HepG2 (cell line): Measurements from ENCODE around the gene PLB1. TPM values are rescaled to one million over a fixed set of nuclear protein-coding genes. Genes with fewer than 3 reads are reported as not detected.

Experiments
- ATAC-seq: fragments of 200-7000 bp; cut with Tn5 transposase; 3 replicates; pipeline ENCODE4 v1.9.1; 2020; ENCODE audit warnings: mild to moderate bottlenecking, moderate library complexity
- BruUV-seq: library from RNA; stranded (reverse); fragments of 400-500 nt; replicated peaks from 2 replicates; lab custom pipeline; 2021; lab: Mats Ljungman, UMichigan
- CTCF ChIA-PET: fragments of 300-600 bp; formaldehyde crosslinking; extraction: SDS; loops from one replicate; lab custom pipeline; 2021; ENCODE audit warnings: low total read pairs, inconsistent platforms, low intra/inter-chr PET ratio; lab: Yijun Ruan, JAX
- POLR2A ChIA-PET: fragments of 350-600 bp; sonication (Branson Sonifier 250); formaldehyde crosslinking; loops from one replicate; lab custom pipeline; 2020; ENCODE audit warnings: antibody characterized with exemption, inconsistent platforms; lab: Yijun Ruan, JAX
- DNase-seq: peaks from one replicate; pipeline ENCODE4 v3.0.0-alpha.2; 2015; ENCODE audit warnings: low spot score
- FAIRE-seq: peaks from 3 replicates; lab custom pipeline; 2011; peaks lifted over from hg19 to GRCh38; lab: Jason Lieb, UNC
- H2AFZ ChIP-seq: one replicate; pipeline ENCODE4 v1.6.1; 2011; ENCODE audit warnings: low read length, inconsistent platforms
- H3K27ac ChIP-seq: fragments of 300-600 bp; 3 replicates; pipeline ENCODE4 v1.8.0; 2011; ENCODE audit warnings: mixed run types, mild to moderate bottlenecking, mixed read lengths, low read length, inconsistent platforms; ENCODE audit not compliant: insufficient read depth; ENCODE audit errors: extremely low read length
- H3K27me3 ChIP-seq, 2 experiments: fragments of 200-600 bp in 1 of 2; 2 replicates in 1 of 2; 3 replicates in 1 of 2; pipeline versions ENCODE4 v1.6.0 to v1.8.0; 2011; ENCODE audit warnings: low read length in 2 of 2, mild to moderate bottlenecking in 2 of 2, moderate library complexity in 2 of 2, inconsistent platforms in 1 of 2; ENCODE audit not compliant: insufficient read depth in 2 of 2, control insufficient read depth in 1 of 2
- H3K36me3 ChIP-seq, 2 experiments: fragments of 200-600 bp in 1 of 2; replicated peaks in 1 of 2; 2 replicates in 1 of 2; 3 replicates in 1 of 2; pipeline versions ENCODE4 v1.5.1 to v1.8.0; 2011; ENCODE audit warnings: low read length in 2 of 2, inconsistent platforms in 1 of 2; ENCODE audit not compliant: insufficient read depth in 2 of 2, control insufficient read depth in 1 of 2
- H3K4me1 ChIP-seq: 2 replicates; pipeline ENCODE4 v1.5.1; 2012; ENCODE audit warnings: low read length, inconsistent platforms; ENCODE audit not compliant: insufficient read depth
- H3K4me2 ChIP-seq: 2 replicates; pipeline ENCODE4 v1.6.0; 2011; ENCODE audit warnings: low read depth, low read length, inconsistent platforms
- H3K4me3 ChIP-seq, 3 experiments: fragments of 200-600 bp in 1 of 3; sonication (generic), shearing (Covaris generic) in 1 of 3; replicated peaks in 1 of 3; 2 replicates each; pipeline ENCODE4 v1.5.1; 2011 to 2016; ENCODE audit warnings: low read length in 3 of 3, inconsistent platforms in 2 of 3, low read depth in 2 of 3, mild to moderate bottlenecking in 2 of 3, control low read depth in 1 of 3, mixed read lengths in 1 of 3; ENCODE audit not compliant: insufficient read depth in 1 of 3
- H3K79me2 ChIP-seq: one replicate; pipeline ENCODE4 v1.6.1; 2011; ENCODE audit warnings: low read length, inconsistent platforms; ENCODE audit not compliant: insufficient read depth
- H3K9ac ChIP-seq: 2 replicates; pipeline ENCODE4 v1.6.0; 2011; ENCODE audit warnings: mild to moderate bottlenecking, low read depth, low read length, inconsistent platforms; ENCODE audit not compliant: insufficient read depth
- H3K9me3 ChIP-seq: 2 replicates; pipeline ENCODE4 v1.5.1; 2012; ENCODE audit warnings: mild to moderate bottlenecking, low read length
- H4K20me1 ChIP-seq: 2 replicates; pipeline ENCODE4 v1.6.0; 2011; ENCODE audit warnings: inconsistent platforms, mild to moderate bottlenecking, low read length, moderate library complexity; ENCODE audit not compliant: insufficient read depth
- KLF11 ChIP-seq: IDR thresholded peaks from 2 replicates; pipeline ENCODE4 v1.6.1; 2016; ENCODE audit warnings: missing compliant biosample characterization
- LBX2 ChIP-seq: sonication (generic); formaldehyde crosslinking; IDR thresholded peaks from 2 replicates; pipeline ENCODE4 v1.5.0; 2020; ENCODE audit warnings: missing genetic modification reagents, mild to moderate bottlenecking, borderline replicate concordance
- MED8 ChIP-seq: sonication (generic); formaldehyde crosslinking; IDR thresholded peaks from 2 replicates; pipeline ENCODE4 v1.8.1; 2023; ENCODE audit warnings: mild to moderate bottlenecking, missing genetic modification reagents; ENCODE audit not compliant: insufficient replicate concordance
- POLR2A ChIP-seq, 2 experiments: IDR thresholded peaks; 2 replicates each; pipeline ENCODE4 v1.6.1; 2011; ENCODE audit warnings: low read depth in 2 of 2, low read length in 2 of 2, mild to moderate bottlenecking in 1 of 2, moderate library complexity in 1 of 2; ENCODE audit not compliant: insufficient read depth in 1 of 2
- RBFOX2 ChIP-seq: fragments of 200-400 bp; formaldehyde crosslinking; IDR thresholded peaks from 2 replicates; pipeline ENCODE4 v1.6.1; 2017; ENCODE audit warnings: low read depth, mild to moderate bottlenecking, low read length
- REST ChIP-seq, 2 experiments: IDR thresholded peaks; 2 replicates each; pipeline ENCODE4 v1.6.1; 2011 to 2012; ENCODE audit warnings: low read length in 2 of 2, borderline replicate concordance in 1 of 2, low read depth in 1 of 2, mild to moderate bottlenecking in 1 of 2, moderate library complexity in 1 of 2
- SIX4 ChIP-seq: sonication (generic); formaldehyde crosslinking; IDR thresholded peaks from 2 replicates; pipeline ENCODE4 v1.4.0; 2020; ENCODE audit warnings: missing genetic modification reagents
- SMC3 ChIP-seq: IDR thresholded peaks from 2 replicates; pipeline ENCODE4 v1.6.1; 2011; ENCODE audit warnings: low read length, improper control_type of control experiment
- ZMYM4 ChIP-seq: sonication (generic); formaldehyde crosslinking; IDR thresholded peaks from 2 replicates; pipeline ENCODE4 v1.8.1; 2023; ENCODE audit warnings: mild to moderate bottlenecking, missing genetic modification reagents
- ZNF136 ChIP-seq: sonication (generic); formaldehyde crosslinking; IDR thresholded peaks from 2 replicates; pipeline ENCODE4 v1.8.1; 2022; ENCODE audit warnings: low read depth, mild to moderate bottlenecking, moderate library complexity, missing genetic modification reagents
- ZNF230 ChIP-seq: sonication (generic); formaldehyde crosslinking; IDR thresholded peaks from 2 replicates; pipeline ENCODE4 v1.4.0; 2020; ENCODE audit warnings: mild to moderate bottlenecking, missing genetic modification reagents
- ZNF552 ChIP-seq: sonication (generic); formaldehyde crosslinking; IDR thresholded peaks from 2 replicates; pipeline ENCODE4 v1.9.0; 2022; ENCODE audit warnings: missing genetic modification reagents, mild to moderate bottlenecking, borderline replicate concordance
- ZNF691 ChIP-seq: sonication (generic); formaldehyde crosslinking; IDR thresholded peaks from 2 replicates; pipeline ENCODE4 v1.4.0; 2020; ENCODE audit warnings: missing genetic modification reagents, low read depth, mild to moderate bottlenecking, borderline replicate concordance
- WGBS: methylation state at CpG from one replicate; pipeline ENCODE4 v1.1.6; 2017; ENCODE audit warnings: low lambda C conversion rate; 5-methylcytosine and 5-hydroxymethylcytosine counted together
- in situ Hi-C: cut with HindIII; loops from 2 replicates; pipeline ENCODE4 v1.10.0; 2017; ENCODE audit warnings: low pct_unique_long_range_greater_than_20kb; ENCODE audit not compliant: extremely low pct_ligation_motif_present
- intact Hi-C: fragments of 100-400 bp; cut with micrococcal nuclease; formaldehyde crosslinking; loops from one replicate; pipeline ENCODE4 v1.10.0; 2022; ENCODE audit not compliant: unreplicated experiment
- polyA plus RNA-seq, 8 experiments: library from polyadenylated mRNA; depleted of rRNA in 3 of 8; stranded (reverse) in 7 of 8; unstranded in 1 of 8; fragments of >200 nt; fragmentation: Illumina TruSeq in 4 of 8; extraction: Trizol in 4 of 8; gene quantifications; 2 replicates each; pipeline versions ENCODE4 v1.2.1 to v1.2.3, GENCODE V29; 2011 to 2016; ENCODE audit warnings: low read depth in 4 of 8, missing spikeins in 1 of 8, mixed read lengths in 1 of 8; ENCODE audit not compliant: insufficient read depth in 1 of 8
- total RNA-seq, 5 experiments: library from RNA; depleted of rRNA; stranded (reverse); fragments of >200 nt; fragmentation: Illumina TruSeq; extraction: Trizol; gene quantifications; 2 replicates each; pipeline ENCODE4 v1.2.3, GENCODE V29; 2016; ENCODE audit warnings: low read depth in 1 of 5
- TF ChIP-seq, protein P1 (sequence below): sonication (generic); formaldehyde crosslinking; IDR thresholded peaks from 2 replicates; pipeline ENCODE4 v1.4.0; 2020; ENCODE audit warnings: missing genetic modification reagents, borderline replicate concordance

PLB1 gene
- total and polyA plus RNA-seq, 2 of the 13 experiments (the other 11 are each of a cell fraction or from before 2014, with no cell fraction given): 0.20 to 1.8 TPM

GRCh38 chr2:28600181-28600580 lies 104.3 kb downstream of the PLB1 start (continued):
- TF ChIP-seq RBFOX2 (no peak), SIX4 (CRISPR knock-in tag) (no peak), ZNF230 (CRISPR knock-in tag) (no peak)
- TF ChIP-seq, all 625 proteins: peak for 0

DNA sequence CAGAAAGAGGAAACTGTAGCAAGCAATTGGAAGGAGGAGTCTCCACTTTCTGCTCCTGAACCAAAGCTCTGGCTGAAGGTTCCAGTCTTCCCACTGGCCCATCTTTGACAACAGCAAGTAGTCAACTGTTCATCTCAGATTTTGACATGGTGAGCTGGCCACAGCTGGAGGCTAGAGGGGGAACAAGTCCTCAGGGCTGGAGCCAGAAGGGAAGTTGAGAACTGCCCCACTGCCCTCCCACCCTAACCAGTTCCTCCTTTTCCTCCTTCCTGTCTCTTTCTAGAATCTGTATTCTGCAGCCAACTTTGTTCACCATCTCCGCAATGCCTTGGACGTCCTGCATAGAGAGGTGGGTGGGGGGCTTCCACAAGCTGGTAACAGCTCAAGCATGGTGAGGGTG lies 105.8 kb downstream of the PLB1 start:
- CTCF ChIA-PET: no interaction called here
- DNase-seq: no peak
- no peaks in the 10 kb centered on the region for H3K9me3 ChIP-seq
- no peaks in the 10 kb centered on the region for H4K20me1 ChIP-seq
- H2AFZ ChIP-seq: no peak overlapping the region
- in situ Hi-C loops (no loop called here), intact Hi-C loops (no loop called here)
- ATAC-seq: no peak
- no TSS peak for BruUV-seq
- no peak overlapping the region for H3K4me2 ChIP-seq
- H3K36me3 ChIP-seq: no peaks in the 10 kb centered on the region
- no peak overlapping the region for H3K4me3 ChIP-seq
- WGBS: 69% methylated on average over 2 of the region's 2 CpGs
- no peaks in the 10 kb centered on the region for H3K4me1 ChIP-seq
- no peak for FAIRE-seq
- no peaks in the 10 kb centered on the region for H3K79me2 ChIP-seq
- H3K9ac ChIP-seq: no peak overlapping the region
- peaks cover 3 to 31% of the 10 kb centered on the region in 2 experiments; a peak in 3 of 5 replicates for H3K27me3 ChIP-seq
- H3K27ac ChIP-seq: no peak overlapping the region
- POLR2A ChIA-PET: no interaction called here
- TF ChIP-seq KLF11 (CRISPR knock-in tag) (no peak), ZNF691 (CRISPR knock-in tag) (no peak), SMC3 (no peak), ZNF552 (CRISPR knock-in tag) (no peak), POLR2A (IDR thresholded peaks at IDR 0.05; ENCODE audit: insufficient read depth in 1 of 2, low read depth in 2 of 2, low read length in 2 of 2) (no peak), REST (IDR thresholded peaks at IDR 0.05; ENCODE audit: borderline replicate concordance in 1 of 2, low read depth in 1 of 2, low read length in 2 of 2) (no peak), ZNF136 (no peak), LBX2 (CRISPR knock-in tag) (no peak), ZMYM4 (CRISPR knock-in tag) (no peak), MED8 (no peak)
- TF ChIP-seq, protein P1, sequence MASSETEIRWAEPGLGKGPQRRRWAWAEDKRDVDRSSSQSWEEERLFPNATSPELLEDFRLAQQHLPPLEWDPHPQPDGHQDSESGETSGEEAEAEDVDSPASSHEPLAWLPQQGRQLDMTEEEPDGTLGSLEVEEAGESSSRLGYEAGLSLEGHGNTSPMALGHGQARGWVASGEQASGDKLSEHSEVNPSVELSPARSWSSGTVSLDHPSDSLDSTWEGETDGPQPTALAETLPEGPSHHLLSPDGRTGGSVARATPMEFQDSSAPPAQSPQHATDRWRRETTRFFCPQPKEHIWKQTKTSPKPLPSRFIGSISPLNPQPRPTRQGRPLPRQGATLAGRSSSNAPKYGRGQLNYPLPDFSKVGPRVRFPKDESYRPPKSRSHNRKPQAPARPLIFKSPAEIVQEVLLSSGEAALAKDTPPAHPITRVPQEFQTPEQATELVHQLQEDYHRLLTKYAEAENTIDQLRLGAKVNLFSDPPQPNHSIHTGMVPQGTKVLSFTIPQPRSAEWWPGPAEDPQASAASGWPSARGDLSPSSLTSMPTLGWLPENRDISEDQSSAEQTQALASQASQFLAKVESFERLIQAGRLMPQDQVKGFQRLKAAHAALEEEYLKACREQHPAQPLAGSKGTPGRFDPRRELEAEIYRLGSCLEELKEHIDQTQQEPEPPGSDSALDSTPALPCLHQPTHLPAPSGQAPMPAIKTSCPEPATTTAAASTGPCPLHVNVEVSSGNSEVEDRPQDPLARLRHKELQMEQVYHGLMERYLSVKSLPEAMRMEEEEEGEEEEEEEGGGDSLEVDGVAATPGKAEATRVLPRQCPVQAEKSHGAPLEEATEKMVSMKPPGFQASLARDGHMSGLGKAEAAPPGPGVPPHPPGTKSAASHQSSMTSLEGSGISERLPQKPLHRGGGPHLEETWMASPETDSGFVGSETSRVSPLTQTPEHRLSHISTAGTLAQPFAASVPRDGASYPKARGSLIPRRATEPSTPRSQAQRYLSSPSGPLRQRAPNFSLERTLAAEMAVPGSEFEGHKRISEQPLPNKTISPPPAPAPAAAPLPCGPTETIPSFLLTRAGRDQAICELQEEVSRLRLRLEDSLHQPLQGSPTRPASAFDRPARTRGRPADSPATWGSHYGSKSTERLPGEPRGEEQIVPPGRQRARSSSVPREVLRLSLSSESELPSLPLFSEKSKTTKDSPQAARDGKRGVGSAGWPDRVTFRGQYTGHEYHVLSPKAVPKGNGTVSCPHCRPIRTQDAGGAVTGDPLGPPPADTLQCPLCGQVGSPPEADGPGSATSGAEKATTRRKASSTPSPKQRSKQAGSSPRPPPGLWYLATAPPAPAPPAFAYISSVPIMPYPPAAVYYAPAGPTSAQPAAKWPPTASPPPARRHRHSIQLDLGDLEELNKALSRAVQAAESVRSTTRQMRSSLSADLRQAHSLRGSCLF (CRISPR knock-in tag): no peak
